PC-9 (cell line): ENCODE measurements around the gene CISD2. TPM values are rescaled to one million over a fixed set of nuclear protein-coding genes. Genes with fewer than 3 reads are reported as not detected.

Experiments used
- BruUV-seq: library from RNA; stranded (reverse); fragments of 400-500 nt; replicated peaks from 2 replicates; lab custom pipeline; 2021; lab: Mats Ljungman, UMichigan
- CTCF ChIA-PET: fragments of 300-600 bp; sonication (Branson Sonifier 250); formaldehyde crosslinking; loops from one replicate; lab custom pipeline; 2022; ENCODE audit warnings: antibody characterized with exemption; lab: Charles Lee
- POLR2A ChIA-PET: fragments of 300-600 bp; sonication (Branson Sonifier 250); formaldehyde crosslinking; loops from one replicate; lab custom pipeline; 2022; ENCODE audit warnings: antibody characterized with exemption; ENCODE audit not compliant: unreplicated experiment; lab: Charles Lee
- DNase-seq, 2 experiments: peaks; one replicate each; pipeline versions ENCODE4 v3.0.0 to v3.0.0-alpha.2; 2015 to 2022; ENCODE audit warnings: mixed read lengths in 1 of 2
- H2AFZ ChIP-seq: fragments of 200-600 bp; sonication (generic); 2 replicates; pipeline ENCODE4 v1.8.1; 2017; ENCODE audit warnings: antibody characterized with exemption
- H3F3A ChIP-seq: fragments of 200-600 bp; sonication (generic); 2 replicates; pipeline ENCODE4 v1.8.1; 2017; ENCODE audit warnings: antibody characterized with exemption, mild to moderate bottlenecking, low read depth; ENCODE audit not compliant: insufficient read depth
- H3K27ac ChIP-seq: fragments of 200-600 bp; sonication (generic); 2 replicates; pipeline ENCODE4 v1.6.1; 2016; ENCODE audit warnings: mixed run types
- H3K27me3 ChIP-seq: fragments of 200-600 bp; sonication (generic); 2 replicates; pipeline ENCODE4 v1.6.1; 2016; ENCODE audit warnings: low read depth, mixed run types; ENCODE audit not compliant: insufficient read depth
- H3K36me3 ChIP-seq: fragments of 200-600 bp; sonication (generic); 2 replicates; pipeline ENCODE4 v1.6.1; 2016; ENCODE audit warnings: low read depth, mixed run types
- H3K4me1 ChIP-seq: fragments of 200-600 bp; sonication (generic); replicated peaks from 2 replicates; pipeline ENCODE4 v1.6.1; 2016; ENCODE audit warnings: mixed run types; ENCODE audit not compliant: insufficient read depth
- H3K4me2 ChIP-seq: fragments of 200-600 bp; sonication (generic); 2 replicates; pipeline ENCODE4 v1.6.1; 2017; ENCODE audit warnings: mixed run types
- H3K4me3 ChIP-seq: fragments of 200-600 bp; sonication (generic); 2 replicates; pipeline ENCODE4 v1.6.1; 2016; ENCODE audit warnings: mixed run types
- H3K79me2 ChIP-seq: fragments of 200-600 bp; sonication (generic); 2 replicates; pipeline ENCODE4 v1.6.1; 2017; ENCODE audit warnings: low read depth, mixed run types
- H3K9me2 ChIP-seq: fragments of 200-600 bp; sonication (generic); 2 replicates; pipeline ENCODE4 v1.8.1; 2017; ENCODE audit warnings: mild to moderate bottlenecking; ENCODE audit not compliant: insufficient read depth
- H3K9me3 ChIP-seq: fragments of 200-600 bp; sonication (generic); 2 replicates; pipeline ENCODE4 v1.8.1; 2016; ENCODE audit warnings: low read depth; ENCODE audit not compliant: insufficient read depth
- H4K20me1 ChIP-seq: fragments of 200-600 bp; sonication (generic); 2 replicates; pipeline ENCODE4 v1.8.1; 2017; ENCODE audit not compliant: insufficient read depth
- EZH2 ChIP-seq: fragments of 200-600 bp; sonication (generic); IDR thresholded peaks from 2 replicates; pipeline ENCODE4 v1.8.0; 2017; ENCODE audit warnings: antibody characterized with exemption, low read depth
- intact Hi-C: fragments of 100-400 bp; cut with micrococcal nuclease; formaldehyde crosslinking; loops from one replicate; pipeline ENCODE4 v1.10.0; 2022; ENCODE audit not compliant: unreplicated experiment
- total RNA-seq: library from RNA; stranded (reverse); gene quantifications from 2 replicates; pipeline ENCODE4 v1.2.3, GENCODE V29; 2021
- TF ChIP-seq, protein P1 (sequence below): fragments of 200-600 bp; sonication (generic); conservative IDR thresholded peaks from 2 replicates; pipeline ENCODE4 v1.6.1; 2017; ENCODE audit warnings: mixed run types, antibody characterized with exemption, mild to moderate bottlenecking, moderate library complexity

CISD2 gene
- total RNA-seq, 1 experiment from 2014 or later = 23.1 TPM

DNA sequence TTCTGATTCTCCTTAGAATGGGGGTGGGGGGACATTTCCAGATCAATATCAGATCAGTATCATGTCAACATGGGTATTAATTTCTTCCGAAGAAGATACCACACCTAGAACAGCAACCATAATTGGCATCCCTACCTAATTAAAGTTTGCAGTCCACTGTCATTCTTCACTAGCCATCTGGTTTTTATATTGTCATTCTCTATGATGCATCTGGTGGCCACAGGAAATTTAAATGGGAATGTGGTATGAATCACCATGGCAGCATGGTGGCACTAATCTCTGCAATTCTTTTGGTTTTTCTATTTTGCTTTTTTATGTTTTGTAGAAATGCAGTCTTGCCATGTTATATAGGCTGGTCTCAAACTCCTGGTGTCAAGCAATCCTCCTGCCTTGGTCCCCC lies 24.9 kb upstream of the CISD2 start:
- H3K9me3 ChIP-seq = no peaks in the 10 kb centered on the region
- no TSS peak for BruUV-seq
- no peaks in the 10 kb centered on the region for H3F3A ChIP-seq
- no peaks in the 10 kb centered on the region for H3K36me3 ChIP-seq
- intact Hi-C loops = no loop called here
- no peak overlapping the region for H3K4me2 ChIP-seq
- no peaks in the 10 kb centered on the region for H3K4me1 ChIP-seq
- H3K27me3 ChIP-seq = no peaks in the 10 kb centered on the region
- no peak overlapping the region for H2AFZ ChIP-seq
- H3K9me2 ChIP-seq = no peaks in the 10 kb centered on the region
- no peak for DNase-seq
- POLR2A ChIA-PET = no interaction called here
- no peak overlapping the region for H3K4me3 ChIP-seq
- TF ChIP-seq EZH2 = no peak
- TF ChIP-seq, protein P1, sequence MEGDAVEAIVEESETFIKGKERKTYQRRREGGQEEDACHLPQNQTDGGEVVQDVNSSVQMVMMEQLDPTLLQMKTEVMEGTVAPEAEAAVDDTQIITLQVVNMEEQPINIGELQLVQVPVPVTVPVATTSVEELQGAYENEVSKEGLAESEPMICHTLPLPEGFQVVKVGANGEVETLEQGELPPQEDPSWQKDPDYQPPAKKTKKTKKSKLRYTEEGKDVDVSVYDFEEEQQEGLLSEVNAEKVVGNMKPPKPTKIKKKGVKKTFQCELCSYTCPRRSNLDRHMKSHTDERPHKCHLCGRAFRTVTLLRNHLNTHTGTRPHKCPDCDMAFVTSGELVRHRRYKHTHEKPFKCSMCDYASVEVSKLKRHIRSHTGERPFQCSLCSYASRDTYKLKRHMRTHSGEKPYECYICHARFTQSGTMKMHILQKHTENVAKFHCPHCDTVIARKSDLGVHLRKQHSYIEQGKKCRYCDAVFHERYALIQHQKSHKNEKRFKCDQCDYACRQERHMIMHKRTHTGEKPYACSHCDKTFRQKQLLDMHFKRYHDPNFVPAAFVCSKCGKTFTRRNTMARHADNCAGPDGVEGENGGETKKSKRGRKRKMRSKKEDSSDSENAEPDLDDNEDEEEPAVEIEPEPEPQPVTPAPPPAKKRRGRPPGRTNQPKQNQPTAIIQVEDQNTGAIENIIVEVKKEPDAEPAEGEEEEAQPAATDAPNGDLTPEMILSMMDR = no peak
- no peaks in the 10 kb centered on the region for H3K79me2 ChIP-seq
- no peak overlapping the region for H3K27ac ChIP-seq
- CTCF ChIA-PET = no interaction called here
- H4K20me1 ChIP-seq = no peaks in the 10 kb centered on the region

DNA sequence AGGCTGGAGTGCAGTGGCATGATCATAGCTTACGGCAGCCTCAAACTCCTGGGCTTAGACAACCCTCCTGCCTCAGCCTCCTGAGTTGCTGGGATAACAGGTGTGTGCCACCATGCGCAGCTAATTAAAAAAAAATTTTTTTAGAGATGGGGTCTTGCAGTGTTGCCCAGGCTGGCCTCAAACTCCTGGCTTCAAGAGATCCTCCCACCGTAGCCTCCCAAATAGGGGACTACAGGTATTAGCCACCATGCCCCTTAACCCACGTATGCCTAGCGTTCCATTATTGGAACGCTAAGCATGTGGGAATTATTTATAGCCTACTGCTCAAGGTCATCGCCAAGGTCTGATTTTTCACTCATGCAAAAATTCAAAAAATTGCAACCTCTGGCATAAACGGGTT lies 21.1 kb upstream of the CISD2 start:
- Histone ChIP-seq H3K27me3 (no peaks in the 10 kb centered on the region), H3K4me1 (no peaks in the 10 kb centered on the region), H3K36me3 (no peaks in the 10 kb centered on the region), H3K27ac (no peak overlapping the region), H3K9me3 (no peaks in the 10 kb centered on the region), H3K4me2 (no peak overlapping the region), H2AFZ (no peak overlapping the region), H3K79me2 (no peaks in the 10 kb centered on the region), H3F3A (no peaks in the 10 kb centered on the region), H3K9me2 (no peaks in the 10 kb centered on the region), H4K20me1 (no peaks in the 10 kb centered on the region), H3K4me3 (no peak overlapping the region)
- TF ChIP-seq, protein P1 = no peak
- no peak for TF ChIP-seq EZH2
- intact Hi-C loops = no loop called here
- CTCF ChIA-PET = no interaction called here
- no TSS peak for BruUV-seq
- no peak for DNase-seq
- POLR2A ChIA-PET = no interaction called here

DNA sequence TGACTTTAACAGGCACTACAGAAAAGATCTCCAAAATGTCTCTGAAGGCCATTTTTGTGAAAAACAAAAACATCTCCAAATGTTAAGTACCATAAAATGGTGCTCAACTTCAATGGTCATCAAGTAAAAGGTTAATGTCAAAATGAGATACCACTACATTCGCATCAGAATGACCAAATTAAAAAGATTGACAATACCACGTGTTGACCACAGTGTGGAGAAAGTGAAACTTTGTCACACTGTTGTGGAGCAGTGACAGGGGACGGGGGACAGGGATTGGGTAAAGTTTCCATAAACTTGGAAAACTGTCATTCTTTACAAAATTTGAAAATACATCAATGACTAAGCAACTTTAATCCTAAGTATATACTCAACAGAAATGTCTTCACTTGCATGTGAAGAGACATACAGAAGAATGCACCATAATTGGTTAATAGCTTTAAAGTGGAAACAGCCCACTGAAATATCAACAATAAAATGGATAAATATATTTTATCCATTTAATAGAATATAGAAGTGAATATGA lies 19.1 kb upstream of the CISD2 start:
- Histone ChIP-seq H3K79me2 (no peaks in the 10 kb centered on the region), H3K9me3 (no peaks in the 10 kb centered on the region), H3K4me2 (no peak overlapping the region), H3F3A (no peaks in the 10 kb centered on the region), H4K20me1 (no peaks in the 10 kb centered on the region), H3K27ac (no peak overlapping the region), H3K36me3 (no peaks in the 10 kb centered on the region), H3K4me1 (no peaks in the 10 kb centered on the region), H3K27me3 (no peaks in the 10 kb centered on the region), H3K4me3 (no peak overlapping the region), H3K9me2 (no peaks in the 10 kb centered on the region), H2AFZ (no peak overlapping the region)
- DNase-seq = no peak
- TF ChIP-seq, protein P1 = no peak
- no peak for TF ChIP-seq EZH2
- ChIA-PET POLR2A (no interaction called here), CTCF (interaction anchor here (0.6 kb wide), 1 partner anchor 46 kb away, joined by 9 read pairs; no protein-coding TSS in a partner anchor)
- intact Hi-C loops = no loop called here
- BruUV-seq = no TSS peak
